HG02623 (cell line): Measurements from ENCODE around the gene GNG11.

Experiments
- ATAC-seq: cut with Tn5 transposase; IDR thresholded peaks from one replicate; pipeline ENCODE4 v1.9.1; 2021; ENCODE audit warnings: moderate library complexity; ENCODE audit not compliant: unreplicated experiment

The GNG11 gene

DNA sequence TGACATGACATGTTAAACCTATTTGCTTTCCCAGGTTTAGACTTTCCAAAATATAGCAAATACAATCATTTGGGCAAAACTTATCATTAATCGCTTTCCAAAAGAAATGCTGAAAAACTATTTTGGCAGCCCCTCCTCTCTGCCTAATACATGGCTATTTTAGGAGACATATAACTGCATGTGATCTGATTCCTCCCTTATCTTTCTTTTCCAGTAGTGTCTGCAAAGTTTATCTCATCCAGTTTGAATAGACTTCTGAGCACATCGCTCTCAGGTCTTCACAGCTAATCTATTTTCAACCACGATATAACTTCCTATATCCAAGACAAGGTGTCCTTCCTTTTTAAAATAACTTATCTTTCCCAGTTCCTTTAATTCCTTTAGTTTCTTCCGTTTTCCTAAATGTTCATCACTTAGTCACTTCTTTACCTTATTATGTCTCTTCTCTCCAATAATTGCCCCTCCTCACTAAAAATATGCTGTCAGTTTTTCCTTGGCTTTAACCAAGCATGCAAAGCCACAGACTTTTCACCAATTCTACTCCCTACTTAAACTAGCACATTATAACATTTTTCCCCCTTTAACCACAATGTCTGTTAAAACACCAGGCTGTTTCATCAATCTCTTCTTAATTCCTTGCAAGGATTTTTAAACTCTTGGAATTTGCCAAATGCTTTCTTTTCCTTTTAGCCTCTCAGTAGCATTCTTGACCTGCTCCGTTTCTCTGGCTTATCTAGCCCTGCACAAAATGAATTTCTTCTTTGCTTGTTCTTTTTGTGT, 24.4 kb downstream of the GNG11 start:
- no peak for ATAC-seq

DNA sequence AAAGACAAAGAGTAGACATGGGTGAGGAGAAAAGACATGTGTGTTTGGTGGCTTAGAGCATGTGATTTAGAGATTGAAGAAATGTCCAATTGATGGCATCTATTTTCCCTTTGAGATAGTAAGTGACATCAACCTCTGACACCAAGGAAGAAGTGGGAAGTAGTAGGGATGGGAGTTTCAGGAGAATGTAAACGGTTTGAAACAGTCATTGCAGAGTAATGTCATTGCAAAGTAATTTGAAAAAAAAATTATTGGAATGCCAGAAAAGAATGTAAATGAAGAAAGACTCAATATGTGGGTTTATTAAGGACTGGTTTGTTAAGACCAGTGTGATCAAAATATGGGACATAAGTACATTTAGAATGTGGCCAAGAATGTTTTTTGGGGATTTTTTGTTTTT, 26.6 kb downstream of the GNG11 start:
- no peak for ATAC-seq

DNA sequence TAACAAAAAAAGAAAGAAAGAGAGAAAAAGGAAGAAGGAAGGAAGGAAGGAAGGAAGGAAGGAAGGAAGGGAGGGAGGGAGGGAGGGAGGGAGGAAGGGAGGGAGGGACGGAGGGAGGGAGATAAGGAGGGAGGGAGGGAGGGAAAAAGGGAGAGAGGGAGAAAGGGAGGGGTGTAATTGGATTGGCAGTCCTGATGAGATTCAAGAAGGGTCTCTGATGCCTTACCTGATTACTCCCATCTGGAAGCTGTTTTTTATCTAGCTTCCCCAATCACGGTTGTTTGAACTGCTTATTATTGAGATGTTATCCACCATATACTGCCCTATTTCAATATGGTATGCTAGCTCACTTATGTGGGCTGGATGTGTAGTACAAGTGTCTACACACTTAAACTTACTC, 27.3 kb downstream of the GNG11 start:
- no peak for ATAC-seq

DNA sequence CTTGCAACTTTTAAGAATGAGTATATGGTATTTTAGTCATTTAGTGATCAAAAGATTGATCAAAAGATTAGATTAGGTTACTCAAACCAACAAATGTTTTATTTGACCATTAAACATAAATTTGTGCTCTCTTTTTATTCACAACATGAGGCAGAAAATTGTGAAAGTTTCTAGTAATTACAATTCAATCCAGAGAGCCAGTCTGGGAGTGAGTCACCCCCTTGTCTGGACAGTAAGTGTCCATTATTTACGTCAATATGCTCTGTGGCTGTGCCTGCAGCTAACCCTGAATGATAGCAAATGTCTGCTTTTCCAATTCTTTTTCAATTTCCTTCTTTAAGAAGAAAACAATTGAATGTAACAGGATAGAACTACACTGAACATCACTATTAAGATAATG, 27.9 kb downstream of the GNG11 start:
- no peak for ATAC-seq

DNA sequence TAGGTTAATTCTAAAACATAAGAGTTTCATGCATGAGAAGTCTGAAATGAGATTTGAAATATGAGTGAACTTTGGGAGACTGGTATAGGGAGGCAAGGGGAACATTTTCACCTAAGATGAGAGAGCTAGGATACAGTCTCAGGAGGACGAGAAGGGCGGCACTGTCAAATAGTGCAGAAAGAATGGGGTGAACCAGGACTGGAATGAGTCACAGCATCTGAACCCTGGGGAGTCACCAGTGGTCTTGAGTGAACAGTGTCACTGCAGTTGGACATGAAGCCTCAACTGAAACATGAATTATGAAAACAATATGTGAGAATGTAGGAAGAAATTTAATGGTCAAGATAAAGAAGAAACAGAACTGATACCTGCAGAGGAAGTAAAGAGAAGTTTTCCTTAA, 33.8 kb downstream of the GNG11 start:
- ATAC-seq: no peak

DNA sequence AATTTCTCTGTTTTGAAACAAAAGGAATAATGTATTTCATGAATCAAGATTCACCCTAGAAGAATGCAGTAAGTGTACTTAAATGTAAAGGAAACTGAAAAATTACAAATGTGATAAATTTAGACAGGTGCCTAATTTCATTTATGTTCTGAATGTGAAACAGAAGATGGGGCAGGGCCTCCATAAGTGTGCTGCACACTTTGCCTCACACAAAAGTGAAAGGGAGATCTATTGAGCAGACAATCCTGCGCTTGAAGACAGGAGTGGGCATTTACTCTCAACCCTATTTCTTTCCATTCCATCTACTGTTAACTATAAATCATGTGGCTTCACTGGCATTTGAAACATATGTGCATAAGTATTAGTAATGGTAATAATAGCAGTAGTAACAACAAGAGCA, 36.2 kb downstream of the GNG11 start:
- ATAC-seq: no peak

DNA sequence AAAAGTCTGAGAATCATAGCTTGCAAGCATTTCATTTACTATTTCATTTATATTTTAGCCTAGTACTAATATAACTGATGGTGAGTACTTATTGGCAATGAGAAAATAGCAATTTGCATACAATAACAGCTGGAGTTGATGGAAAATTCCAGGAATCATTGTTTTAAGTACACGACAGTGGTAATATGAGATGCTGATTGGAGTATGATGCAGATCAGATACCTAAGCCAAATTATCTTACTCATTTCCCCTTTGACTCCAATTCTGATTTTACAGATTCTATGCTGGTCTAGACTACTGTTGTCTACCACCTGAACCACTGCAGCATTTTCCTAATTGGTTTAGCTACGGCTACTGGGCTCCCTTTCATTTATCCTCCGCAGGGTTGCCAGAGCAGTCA, 36.7 kb downstream of the GNG11 start:
- no peak for ATAC-seq

DNA sequence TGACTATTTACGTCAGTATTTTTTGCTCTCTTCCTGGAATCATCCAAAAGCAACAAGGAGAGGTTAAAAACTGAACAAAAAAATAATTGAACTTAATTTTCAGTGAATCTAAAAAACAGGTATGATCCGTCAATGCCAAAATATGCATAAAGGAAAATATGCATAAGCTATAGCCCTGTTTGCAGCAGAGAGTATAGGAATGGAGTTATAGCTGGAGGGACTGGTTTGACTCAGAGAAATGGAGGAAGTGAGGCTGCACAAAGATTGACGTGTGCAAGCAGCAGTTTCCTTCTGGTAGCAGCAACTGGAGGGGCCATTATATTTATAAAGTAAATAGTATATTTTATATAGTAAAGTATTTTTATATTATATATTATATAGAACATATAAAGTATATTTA, 37.1 kb downstream of the GNG11 start:
- ATAC-seq: no peak

DNA sequence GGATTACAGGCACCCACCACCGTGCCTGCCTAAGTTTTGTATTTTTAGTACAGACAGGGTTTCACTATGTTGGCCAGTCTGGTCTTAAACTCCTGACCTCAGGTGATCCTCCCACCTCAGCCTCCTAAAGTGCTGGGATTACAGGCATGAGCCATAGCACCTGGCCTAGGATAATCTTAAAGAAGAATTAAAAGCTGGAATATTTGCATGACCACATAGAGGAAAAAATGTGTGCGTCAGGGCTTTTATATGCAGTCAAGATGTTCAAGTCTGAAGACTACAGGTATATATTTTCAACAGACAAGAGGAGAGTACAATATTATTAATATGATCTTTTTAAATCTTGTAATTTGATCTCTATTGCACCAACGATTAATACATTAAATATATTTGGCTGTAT, 39.5 kb downstream of the GNG11 start:
- ATAC-seq: no peak

DNA sequence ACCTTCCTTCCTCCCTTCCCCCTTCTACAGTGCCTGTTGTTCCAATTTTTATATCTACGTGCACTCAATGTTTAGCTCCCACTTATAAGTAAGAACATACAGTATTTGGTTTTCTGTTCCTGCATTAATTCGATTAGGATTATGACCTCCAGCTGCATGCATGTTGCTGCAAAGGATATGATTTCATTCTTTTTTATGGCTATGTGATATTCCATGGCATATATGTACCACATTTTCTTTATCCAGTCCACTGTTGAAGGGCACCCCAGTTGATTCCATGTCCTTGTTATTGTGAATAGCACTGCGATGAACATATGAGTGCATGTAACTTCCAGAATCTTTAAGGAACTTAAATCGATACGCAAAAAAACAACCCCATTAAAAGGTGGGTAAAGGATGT, 42.7 kb downstream of the GNG11 start:
- no peak for ATAC-seq

DNA sequence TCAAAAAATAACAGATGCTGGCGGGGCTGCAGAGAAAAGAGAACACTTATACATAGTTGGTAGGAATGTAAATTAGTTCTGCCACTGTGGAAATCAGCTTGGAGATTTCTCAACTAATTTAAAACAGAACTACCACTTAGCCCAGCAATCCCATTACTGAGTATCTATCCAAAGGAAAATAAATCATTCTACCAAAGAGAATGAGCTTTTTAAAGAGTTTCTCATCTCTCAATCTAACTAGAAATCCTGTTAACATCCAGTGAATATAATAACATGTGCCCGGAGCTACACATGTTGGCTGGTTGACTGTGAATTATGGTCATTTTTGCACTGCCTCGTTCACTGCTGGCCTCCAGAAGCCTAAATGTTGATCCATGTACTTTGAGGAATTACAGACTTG, 43.3 kb downstream of the GNG11 start:
- no peak for ATAC-seq

DNA sequence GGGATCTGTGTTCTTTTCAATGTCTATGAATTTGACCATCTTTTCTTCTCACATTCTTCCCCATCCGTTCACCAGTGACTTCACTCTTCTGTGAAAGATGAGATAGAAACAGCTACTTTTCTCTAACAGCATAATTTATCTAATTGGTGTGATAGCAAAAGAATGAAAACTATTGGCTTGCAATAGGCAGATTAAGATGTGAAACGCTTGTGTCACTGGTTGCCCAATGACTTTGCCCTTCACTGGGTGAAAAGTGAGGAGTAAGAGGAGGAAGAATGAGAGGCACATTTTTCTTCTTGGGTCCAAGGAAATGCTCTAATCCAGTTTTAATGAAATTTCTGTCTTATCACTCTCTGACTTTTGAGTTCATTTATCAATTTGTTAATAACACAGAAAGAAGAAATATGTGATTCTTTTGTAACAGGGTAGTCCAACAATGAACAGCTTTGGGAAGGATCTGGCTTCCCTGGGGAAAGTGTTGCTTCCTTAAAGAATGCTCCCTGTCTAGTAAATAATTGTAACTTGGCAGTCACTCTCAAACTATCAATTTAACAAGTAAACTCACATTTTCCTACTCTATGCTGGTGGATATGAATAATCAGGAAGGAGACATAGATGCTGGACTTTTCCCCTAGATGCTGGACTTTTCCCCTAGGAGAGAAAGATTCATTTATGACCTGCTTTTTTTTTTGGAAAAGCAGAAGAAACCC, 47.5 kb downstream of the GNG11 start:
- ATAC-seq: no peak

DNA sequence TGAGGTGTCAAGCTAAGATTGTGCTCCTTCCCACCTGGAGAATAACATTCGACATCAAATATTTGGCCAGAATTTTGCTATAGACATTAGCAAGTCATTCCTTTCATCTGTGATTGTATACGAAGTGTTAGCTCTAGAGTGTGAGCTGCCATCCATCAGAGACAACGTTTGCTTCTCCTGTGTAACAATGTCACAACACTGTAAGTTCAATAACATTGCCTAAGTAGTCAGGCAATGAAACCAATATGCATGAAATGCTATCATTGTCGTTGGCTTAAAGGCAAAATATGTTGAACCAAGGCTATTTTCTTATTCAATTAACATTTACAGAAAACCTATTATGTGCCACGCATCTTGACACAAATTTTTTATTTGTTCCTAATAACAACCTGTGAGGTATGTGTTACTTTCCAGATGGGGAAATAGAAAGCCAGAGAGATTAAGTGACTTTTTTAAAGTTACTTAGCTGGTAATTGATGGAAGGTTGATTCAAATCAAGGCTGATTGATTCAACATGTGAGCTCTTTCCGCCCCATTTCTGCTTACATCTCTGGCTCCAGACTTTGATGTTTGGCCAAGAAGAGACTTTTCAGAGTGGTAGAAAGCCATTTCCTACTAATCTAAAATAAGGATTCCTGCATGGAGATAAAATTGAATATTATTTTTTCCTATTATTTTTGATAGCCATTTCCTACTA, 50.6 kb downstream of the GNG11 start:
- no peak for ATAC-seq

DNA sequence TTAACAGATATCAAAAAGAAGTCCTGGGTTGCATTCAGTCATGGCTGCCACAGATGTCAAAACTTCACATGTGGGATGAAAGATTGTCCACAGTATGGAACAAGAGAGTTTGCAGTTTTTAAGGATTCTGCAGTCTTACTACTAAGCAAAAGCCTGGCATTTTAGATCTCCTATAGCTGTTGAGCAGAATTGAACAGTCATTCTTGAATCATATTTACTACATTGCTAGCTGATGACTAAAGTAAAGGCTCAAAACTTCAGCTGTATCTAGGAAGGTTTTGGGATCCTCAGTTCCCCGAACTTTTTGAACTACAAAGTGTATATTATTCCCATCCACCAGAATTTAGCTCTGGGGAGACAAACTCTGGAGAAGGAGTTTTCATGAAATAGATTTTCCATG, 51.6 kb downstream of the GNG11 start:
- ATAC-seq: no peak

DNA sequence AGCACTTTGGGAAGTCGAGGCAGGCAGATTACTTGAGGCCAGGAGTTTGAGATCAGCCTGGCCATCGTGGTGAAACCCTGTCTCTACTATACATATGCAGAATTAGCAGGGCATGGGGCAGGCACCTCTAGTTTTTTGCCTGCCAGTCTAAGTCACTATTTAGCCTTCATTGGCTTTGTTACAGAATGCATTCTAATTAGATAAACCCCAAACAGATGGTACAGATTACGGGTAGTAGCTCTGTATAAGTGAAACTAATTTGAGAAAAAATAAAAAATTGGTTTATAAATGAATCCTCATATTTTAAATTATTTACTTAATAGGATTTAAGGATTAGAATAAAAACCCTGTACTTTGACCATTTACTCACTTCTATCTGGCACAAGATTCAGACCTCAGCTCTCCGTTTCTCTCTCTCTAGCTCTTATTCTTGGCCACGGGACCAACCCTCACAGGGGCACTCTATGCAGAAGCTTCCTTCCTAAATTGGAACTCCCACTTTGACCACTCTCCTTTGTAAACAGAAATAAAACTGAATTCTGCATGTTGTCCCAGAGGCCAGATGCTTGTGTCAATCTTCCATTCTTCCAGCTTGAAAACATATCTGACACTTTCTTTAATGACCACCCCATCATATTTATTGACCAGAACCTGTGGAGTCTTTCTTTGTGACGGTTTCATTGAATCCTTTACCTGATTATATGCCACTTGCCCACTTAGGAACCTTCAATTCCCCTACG, 55.8 kb downstream of the GNG11 start:
- no peak for ATAC-seq
